GM18870 (cell line): ENCODE results near the gene ENAH.
A peak's percentile ranks its signal among the peaks of the same experiment; 100 is the strongest.
"Not testable (repeated sequence)": the region's sequence is repeated elsewhere in the genome, so short reads cannot be mapped to it uniquely, and the experiment has no call there.

Source experiments
- ATAC-seq: cut with Tn5 transposase; IDR thresholded peaks from one replicate; pipeline ENCODE4 v1.9.1; 2021; ENCODE audit warnings: moderate library complexity; ENCODE audit not compliant: unreplicated experiment

Gene ENAH

DNA sequence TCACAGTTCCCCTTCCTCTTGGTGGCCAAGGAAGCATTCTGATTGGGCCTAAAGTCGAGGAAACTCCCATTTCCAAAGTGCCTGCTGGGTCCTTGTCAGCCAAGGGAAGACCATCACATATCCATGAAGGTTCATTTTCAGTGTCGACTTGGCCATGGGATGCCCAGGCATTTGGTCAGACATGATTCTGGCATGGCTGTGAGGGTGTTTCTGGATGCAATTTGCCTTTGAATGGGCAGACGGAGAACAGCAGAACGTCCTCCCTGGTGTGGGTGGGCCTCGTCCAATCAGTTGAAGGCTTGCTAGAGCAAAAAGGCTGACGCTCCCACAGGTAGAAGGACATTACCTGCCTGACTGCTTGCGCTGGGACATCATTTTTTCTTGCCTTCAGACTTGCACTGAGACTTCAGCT, 176.8 kb downstream of the ENAH start:
- no peak for ATAC-seq

DNA sequence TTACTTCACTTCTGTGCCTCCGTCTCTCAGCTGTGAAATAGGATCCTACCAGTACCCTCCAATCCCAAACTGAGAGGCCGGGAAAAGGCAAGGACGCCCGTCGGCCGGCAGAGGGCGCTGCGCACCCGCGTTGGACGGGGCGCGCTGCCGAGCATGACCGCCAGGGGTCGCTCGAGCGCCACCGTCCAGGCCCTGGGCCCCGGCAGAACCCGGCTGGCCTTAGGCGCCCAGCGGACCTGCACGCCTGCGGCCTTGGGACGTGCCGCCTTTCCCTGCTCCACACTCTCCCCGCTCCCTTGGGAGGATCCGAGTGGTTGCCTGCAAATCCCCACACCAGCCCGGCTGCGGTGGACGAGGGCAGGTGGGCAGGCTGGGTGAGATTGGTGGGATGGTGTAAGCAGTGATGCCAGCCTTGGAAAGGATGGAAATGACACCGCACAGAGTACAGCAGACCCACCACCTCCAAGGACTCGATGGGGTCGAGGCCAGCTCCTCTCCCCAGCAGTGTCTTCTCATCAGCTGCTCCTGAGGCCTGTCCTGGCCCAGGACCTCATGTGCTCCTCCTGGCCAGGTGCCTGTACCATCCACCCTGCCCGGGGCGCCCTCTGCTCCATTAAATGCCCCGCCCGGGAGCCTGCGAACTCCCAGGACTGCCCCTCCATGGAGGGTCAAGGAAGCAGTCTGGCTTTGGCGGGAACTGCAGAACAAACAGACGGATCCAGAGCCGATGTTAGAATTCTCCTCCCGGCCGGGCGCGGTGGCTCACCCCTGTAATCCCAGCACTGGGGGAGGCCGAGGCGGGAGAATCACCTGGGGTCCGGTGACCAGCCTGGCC, 177.7 kb downstream of the ENAH start:
- ATAC-seq = peak; percentile 54

GRCh38 chr1:225474439-225474985, 178.4 kb downstream of the ENAH start:
- no peak for ATAC-seq

DNA sequence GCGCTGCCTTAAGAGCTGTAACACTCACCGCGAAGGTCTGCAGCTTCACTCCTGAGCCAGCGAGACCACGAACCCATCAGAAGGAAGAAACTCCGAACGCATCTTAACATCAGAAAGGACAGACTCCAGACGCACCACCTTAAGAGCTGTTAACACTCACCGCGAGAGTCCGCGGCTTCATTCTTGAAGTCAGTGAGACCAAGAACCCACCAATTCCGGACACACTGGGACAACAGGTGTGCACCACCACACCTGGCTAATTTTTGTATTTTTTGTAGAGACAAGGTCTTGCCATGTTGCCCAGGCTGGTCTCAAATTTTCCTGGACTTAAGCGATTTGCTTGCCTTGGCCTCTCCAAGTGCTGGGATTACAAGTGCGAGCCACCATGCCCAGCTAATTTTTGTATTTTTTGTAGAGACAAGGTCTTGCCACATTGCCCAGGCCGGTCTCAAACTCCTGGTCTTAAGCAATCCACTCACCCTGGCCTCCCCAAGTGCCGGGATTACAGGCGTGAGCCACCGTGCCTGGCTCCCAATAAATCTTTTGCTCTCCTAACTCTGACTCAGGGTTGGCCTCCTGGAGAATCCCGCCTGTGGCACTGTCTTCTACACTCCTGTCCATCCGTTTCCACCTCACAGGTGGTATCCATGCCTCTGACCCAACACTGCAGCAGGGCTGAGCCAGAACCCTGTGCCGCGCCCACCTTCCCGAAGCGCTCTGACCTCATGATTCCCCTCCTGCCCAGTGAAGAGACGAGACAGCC, 179.1 kb downstream of the ENAH start:
- not testable (repeated sequence) for ATAC-seq

GRCh38 chr1:225473266-225473665, 179.7 kb downstream of the ENAH start:
- ATAC-seq = not testable (repeated sequence)

GRCh38 chr1:225471453-225472301, 181.2 kb downstream of the ENAH start:
- no peak for ATAC-seq

GRCh38 chr1:225471109-225471452, 181.8 kb downstream of the ENAH start:
- no peak for ATAC-seq

- no peak for ATAC-seq
These were observed 182.5 kb downstream of the ENAH start for GRCh38 chr1:225470211-225471108.

- ATAC-seq = no peak
These were observed 183.9 kb downstream of the ENAH start for GRCh38 chr1:225469051-225469450.

DNA sequence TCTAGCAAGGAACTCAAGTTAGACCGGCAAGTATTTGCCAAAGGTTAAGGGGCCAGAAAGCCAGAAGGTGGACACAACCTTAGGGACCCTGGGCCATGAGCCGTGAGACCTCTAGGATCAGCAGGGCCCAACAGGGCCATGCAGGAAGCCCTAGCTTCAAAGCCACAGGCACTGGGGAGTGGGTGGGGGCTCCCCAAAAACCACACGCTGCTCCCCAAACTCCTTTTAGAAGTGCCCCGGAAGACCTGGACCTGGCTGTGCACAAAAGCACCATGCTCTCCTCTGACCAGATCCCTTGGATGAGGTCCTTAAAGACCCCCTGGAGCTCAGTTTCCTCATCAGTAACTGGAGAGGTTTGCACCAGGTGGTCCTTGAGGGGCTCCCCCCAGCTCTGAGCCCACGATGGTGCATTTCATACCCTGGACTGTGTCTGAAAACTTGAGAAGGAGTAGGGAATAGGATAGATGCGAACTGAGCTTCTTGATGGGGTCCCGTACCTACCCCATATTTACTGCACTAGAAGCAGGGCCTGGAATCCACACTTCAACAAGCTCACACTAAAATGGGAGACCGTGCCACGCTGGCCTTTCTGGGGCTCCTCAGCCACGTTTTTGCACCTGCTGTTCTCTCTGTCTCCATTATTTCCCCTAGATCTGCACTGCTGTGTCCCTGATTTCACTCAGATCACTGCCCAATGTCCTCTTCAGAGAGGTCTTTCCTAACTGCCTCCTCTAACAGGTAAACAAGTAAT, 184.5 kb downstream of the ENAH start:
- ATAC-seq = no peak

DNA sequence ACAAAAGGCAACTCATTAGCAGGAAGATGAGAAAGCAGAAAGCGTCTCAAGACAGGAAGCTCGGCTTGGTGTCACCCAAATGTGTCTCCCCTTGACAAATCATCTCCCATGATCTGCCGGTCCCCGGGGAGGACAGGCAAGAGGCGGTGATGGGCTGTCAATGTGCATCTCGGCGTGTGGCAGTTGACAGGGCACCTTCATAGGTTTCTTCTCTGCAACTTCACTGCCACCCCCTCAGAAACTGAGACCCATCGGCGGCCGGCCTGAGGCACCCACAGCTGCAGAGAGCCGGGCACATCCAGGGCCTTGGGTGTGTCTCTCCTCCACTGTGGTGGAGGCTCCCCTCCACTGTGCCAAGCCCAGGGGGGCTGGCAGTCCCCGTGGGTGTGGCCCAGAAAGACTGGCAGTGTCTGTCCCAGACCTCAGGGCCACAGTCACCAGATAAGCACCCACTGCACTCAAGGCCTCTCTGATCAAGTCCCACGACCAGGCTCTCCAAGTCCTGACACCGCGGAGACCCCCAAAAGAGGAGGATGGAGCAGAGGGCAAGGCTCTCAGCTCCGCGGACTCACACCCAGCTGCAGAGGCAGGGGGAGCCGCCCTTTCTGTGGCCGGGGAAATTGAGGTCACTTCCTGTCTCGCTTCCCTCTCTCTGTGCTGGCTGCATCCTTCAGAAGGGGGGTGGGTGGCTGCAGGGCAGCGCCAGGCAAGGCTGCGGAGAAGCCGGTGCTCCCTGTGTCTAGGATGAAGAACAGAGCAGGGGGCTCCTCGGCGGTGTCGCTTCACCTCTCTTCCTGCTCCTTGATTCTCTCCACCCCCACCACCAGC, 185.5 kb downstream of the ENAH start:
- peak; percentile 90 for ATAC-seq

DNA sequence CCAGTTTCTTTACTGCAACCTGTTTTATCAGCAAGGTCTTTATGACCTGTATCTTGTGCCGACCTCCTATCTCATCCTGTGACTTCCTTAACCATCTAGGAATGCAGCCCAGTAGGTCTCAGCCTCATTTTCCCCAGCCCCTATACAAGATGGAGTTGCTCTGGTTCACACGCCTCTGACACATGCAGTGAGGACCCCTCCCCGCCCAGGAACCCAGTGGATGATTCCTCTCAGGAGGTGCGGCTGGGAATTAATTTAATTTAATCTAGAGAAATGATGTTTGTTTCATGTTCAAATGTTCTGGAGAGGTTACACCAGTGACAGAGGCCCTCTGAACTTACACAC, 186.1 kb downstream of the ENAH start:
- ATAC-seq = no peak

GRCh38 chr1:225465793-225466517, 187.0 kb downstream of the ENAH start:
- ATAC-seq = no peak

GRCh38 chr1:225464851-225465792, 187.8 kb downstream of the ENAH start:
- no peak for ATAC-seq

DNA sequence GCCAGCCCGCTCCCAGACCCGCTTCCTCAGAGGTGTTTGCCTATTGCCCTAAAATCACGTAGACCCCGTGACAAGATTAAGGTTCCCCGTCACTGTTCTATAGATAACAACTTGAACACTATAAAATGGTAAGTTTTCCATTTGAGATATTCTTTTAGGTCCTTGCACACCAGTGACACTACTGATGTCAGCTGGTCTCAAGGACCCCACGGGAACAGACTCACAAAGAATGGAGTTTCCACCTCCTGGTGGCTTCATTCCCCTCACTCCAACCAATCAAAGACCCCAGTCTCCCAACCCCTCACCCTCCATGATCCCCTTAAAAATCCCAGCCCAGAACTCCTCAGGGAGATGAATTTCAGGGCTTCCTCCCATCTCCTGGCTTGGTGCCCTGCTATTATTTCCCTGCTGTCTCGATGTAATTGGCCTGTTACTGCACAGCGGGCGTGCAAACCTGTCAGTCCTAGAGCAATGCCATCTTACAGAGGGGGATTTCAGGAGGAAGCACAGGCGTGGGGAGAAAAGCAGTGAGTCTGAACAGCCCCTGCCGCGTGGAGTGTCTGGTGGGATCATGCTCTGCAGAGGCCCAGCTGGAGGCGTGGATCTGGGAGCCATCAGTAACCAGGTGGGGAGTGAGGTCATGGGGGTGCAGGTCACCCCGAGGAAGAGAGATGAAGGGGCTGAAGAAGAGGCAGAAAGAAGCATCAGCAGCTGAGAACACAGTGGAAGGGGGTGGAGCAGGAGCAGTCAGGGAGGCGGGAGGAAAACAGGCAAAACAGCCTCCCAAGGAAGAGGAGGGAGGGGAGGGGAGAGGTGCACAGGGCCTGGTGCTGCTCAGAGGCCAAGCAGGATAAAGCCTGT, 190.0 kb downstream of the ENAH start:
- no peak for ATAC-seq

GRCh38 chr1:225462429-225462713, 190.6 kb downstream of the ENAH start:
- no peak for ATAC-seq
